Hair follicle dermal papilla cell (primary cell): Measurements from ENCODE around the gene OTUD7B. TPM values are rescaled to one million over a fixed set of nuclear protein-coding genes. Genes with fewer than 3 reads are reported as not detected.

Source experiments
- total RNA-seq: library from RNA; depleted of rRNA; stranded (reverse); fragments of >200 nt; gene quantifications from 2 replicates; pipeline ENCODE4 v1.2.3, GENCODE V29; 2012

OTUD7B gene
- 17.7 and 24.7 TPM in 2 replicates for total RNA-seq

DNA sequence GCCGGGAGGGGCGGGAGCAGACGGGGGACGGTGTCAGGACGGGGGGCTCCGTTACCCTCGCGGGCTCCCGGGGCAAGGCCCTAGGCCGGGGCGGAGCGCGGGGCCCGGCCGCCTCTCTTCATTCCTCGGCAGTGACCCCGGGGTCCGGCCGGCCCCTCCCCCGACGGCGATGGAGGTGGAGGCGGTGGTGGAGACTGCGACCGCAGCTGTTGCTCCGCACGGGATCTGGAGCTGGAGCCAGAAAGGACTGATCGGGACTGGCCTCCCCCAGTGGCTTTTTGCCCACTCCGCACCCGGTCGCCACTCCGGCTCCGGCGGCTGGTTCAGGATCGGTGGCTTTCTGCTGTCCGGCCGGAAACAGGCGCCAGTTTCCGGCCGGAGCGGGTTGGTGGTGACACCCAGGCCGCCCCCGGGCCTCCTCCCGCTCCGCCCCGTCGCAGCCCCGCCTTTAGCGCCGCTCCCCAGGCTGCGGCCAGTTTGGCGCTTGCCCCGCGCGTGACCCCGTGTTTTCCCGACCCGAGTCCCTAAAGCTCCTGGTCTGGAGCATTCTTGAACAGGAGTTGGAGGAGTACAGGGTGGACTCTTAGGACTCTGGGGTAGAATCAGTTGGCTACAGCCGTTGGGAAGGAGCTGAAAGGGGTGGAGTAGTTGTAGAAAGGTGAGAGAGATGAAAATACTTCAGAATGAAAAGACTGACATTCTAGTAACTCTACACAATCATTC lies at the start of gene OTUD7B:
TSS of gene OTUD7B (minus strand) at position 334 of the 723 bp plus-strand sequence. CDS start 33,216 bp downstream, outside the sequence.

DNA sequence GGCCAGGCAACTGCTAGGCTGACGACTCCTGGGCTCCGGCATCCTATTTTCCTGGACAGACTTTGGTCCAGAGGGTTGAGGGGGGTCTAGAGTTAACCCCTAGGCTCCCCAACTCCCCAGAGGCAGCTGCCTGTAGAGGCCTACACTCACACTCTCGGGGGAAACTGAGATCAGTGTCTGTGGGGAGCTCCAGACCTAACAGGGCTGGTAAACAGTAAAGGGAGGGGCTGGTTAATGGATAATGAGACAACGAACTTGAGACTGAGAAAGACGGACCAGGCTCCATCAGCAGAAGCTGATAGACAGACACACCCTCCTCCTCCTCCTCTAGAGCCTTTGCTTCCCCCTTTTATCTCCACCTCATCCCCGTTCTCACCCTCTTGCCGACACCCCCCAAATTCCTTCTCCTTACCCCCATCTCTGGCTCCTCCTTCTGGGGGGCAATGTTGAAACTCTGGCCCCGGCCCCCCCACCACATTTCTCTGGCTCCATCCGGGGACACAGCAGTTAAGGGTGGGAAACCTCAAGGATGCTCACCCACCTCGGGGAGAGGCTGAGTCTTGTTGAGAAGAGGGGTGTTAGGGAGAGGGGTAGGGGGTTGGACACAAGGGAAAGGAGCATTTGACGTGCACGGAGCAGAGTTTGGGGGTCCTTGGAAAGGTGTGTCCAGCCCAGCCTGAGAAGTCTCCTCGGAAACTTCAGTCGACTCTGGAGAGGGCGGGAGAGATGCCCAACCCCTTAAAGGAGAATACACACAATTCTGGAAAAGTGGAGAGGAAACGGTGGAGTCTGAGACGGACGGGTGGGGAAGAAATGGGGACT lies 74.1 kb downstream of the OTUD7B start, which contains the start of gene MTMR11:
TSS of gene MTMR11 (minus strand) at position 710 of the 822 bp plus-strand sequence. CDS start at position 478, 232 bp downstream.

GRCh38 chr1:149927563-149928400 lies 82.7 kb downstream of the OTUD7B start, which contains the start of gene SF3B4:
TSS of gene SF3B4 (minus strand) at chr1:149927803. CDS start at chr1:149927759, 44 bp downstream.

DNA sequence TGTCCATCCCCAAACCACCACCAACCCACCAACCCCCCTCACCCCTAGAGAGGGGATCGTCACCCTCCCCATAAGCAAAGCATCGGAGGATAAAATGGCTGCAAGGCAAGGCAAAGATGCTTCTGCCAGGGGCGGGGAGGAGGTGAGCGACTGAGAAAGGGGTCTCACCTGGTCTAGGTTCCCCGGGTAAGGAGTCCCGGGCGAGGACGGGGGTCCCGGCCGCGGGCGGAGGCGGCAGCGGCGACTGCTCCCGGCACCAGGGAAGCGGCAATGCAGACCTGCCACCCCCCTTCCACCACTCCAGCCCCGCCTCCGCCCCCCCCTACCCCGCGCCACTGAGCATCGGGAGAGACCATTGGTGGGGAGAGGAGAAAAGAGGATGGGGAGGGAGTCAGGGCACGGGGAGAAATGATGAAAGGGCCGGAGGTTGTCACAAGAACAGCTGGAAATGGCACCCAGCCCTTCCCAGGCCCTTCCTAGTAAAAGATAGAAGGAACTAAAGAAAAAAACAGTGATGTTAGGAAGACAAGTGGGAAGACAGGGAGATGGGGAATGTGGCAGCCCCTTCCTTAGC lies 92.9 kb downstream of the OTUD7B start, which contains the start of gene SV2A:
TSS of gene SV2A (minus strand) at position 274 of the 574 bp plus-strand sequence. CDS start 4,004 bp downstream, outside the sequence.

GRCh38 chr1:149899460-149900284 lies 110.9 kb downstream of the OTUD7B start, which contains the start of gene BOLA1:
TSS of gene BOLA1 (plus strand) at chr1:149899568. CDS start at chr1:149900060, 492 bp downstream.

Other genes with a start within 250 kb of the OTUD7B start
- not detected in 2 replicates for gene FCGR1A, start 228.0 kb downstream of the OTUD7B start, total RNA-seq
- gene BOLA1, start 111.2 kb downstream of the OTUD7B start, total RNA-seq, result 7.8 and 8.4 TPM in 2 replicates
- 23.8 and 27.3 TPM in 2 replicates for gene SV2A, start 92.9 kb downstream of the OTUD7B start, total RNA-seq
- gene SF3B4, start 82.9 kb downstream of the OTUD7B start, total RNA-seq, result 10.7 and 12.9 TPM in 2 replicates
- 12.0 and 15.1 TPM in 2 replicates for gene MTMR11, start 73.8 kb downstream of the OTUD7B start, total RNA-seq
- 34.9 and 36.5 TPM in 2 replicates for gene VPS45, start 57.0 kb upstream of the OTUD7B start, total RNA-seq
- gene PLEKHO1, start 139.2 kb upstream of the OTUD7B start, total RNA-seq, result 48.5 and 66.8 TPM in 2 replicates
- 9.8 and 10.5 TPM in 2 replicates for gene ANP32E, start 225.4 kb upstream of the OTUD7B start, total RNA-seq
- not detected in 2 replicates for gene CA14, start 247.0 kb upstream of the OTUD7B start, total RNA-seq